NB4 (cell line): Measurements from ENCODE around the gene TULP4.

ENCODE experiments used
- POLR2A ChIP-seq: IDR thresholded peaks from 2 replicates; pipeline ENCODE4 v1.6.1; 2011; ENCODE audit warnings: mild to moderate bottlenecking; ENCODE audit not compliant: insufficient read length; ENCODE audit errors: extremely low read depth
- TF ChIP-seq, protein P1 (sequence below): IDR thresholded peaks from 2 replicates; pipeline ENCODE4 v1.6.1; 2011; ENCODE audit warnings: low read depth, low read length
- TF ChIP-seq, protein P2 (sequence below): IDR thresholded peaks from one replicate; pipeline ENCODE4 v1.5.1; 2012; ENCODE audit warnings: low read depth, low read length

DNA sequence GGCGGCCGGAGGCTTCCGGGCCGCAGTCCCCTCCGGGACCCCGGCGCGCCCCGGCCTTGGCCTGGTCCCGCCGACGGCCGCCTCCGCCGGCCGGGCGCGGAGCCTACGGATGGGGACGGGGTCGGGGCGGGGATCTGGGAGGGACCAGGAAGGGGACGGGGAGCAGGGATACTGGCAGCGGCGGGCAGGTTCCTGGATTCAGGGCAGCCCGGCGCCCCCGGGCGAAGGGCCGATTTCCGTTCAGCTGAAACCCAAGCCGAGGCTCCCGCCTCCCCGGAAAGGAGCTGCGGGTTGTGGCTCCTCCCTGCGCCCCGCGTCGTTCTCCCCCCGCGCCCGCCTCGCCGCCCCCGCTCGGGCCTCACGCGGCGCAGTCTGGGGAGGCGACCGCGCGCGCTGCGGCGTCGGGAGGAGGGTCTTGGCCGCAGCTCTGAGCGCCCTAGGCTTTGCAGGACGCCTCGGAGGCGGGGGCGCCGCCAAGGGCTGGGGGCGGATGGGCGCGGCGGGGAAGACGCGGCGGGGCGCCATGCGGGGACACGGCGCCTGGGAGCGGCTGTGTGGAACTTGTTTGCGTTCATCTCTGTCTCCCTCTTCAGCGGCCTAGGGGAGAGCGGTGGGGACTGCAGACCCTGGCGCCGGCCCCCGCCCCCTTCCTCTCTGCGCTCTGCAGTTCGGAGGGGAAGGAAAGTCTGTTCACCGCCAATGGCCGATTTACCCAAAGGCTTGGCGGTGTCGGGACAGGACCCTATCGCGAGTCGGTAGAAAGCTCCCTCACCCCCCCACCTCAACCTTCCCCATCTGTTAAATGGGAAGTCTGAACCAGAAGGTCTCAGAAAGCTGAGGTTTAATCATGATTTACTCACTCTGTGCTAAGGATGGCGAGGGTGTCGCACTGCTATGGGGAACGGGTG is 224.9 kb downstream of the TULP4 start:
- TF ChIP-seq, protein P1, sequence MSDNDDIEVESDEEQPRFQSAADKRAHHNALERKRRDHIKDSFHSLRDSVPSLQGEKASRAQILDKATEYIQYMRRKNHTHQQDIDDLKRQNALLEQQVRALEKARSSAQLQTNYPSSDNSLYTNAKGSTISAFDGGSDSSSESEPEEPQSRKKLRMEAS = no peak
- TF ChIP-seq, protein P2, sequence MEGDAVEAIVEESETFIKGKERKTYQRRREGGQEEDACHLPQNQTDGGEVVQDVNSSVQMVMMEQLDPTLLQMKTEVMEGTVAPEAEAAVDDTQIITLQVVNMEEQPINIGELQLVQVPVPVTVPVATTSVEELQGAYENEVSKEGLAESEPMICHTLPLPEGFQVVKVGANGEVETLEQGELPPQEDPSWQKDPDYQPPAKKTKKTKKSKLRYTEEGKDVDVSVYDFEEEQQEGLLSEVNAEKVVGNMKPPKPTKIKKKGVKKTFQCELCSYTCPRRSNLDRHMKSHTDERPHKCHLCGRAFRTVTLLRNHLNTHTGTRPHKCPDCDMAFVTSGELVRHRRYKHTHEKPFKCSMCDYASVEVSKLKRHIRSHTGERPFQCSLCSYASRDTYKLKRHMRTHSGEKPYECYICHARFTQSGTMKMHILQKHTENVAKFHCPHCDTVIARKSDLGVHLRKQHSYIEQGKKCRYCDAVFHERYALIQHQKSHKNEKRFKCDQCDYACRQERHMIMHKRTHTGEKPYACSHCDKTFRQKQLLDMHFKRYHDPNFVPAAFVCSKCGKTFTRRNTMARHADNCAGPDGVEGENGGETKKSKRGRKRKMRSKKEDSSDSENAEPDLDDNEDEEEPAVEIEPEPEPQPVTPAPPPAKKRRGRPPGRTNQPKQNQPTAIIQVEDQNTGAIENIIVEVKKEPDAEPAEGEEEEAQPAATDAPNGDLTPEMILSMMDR = no peak
- no peak for TF ChIP-seq POLR2A
